Liver (tissue), 5 donors: ENCODE data around the gene SLC6A16. TPM values are rescaled to one million over a fixed set of nuclear protein-coding genes. Genes with fewer than 3 reads are reported as not detected.

Experiments
- polyA plus RNA-seq, 2 donors: library from polyadenylated mRNA; stranded (reverse) in 1 of 2; unstranded in 1 of 2; fragments of 200-250 nt in 1 of 2; fragments of >200 nt in 1 of 2; fragmentation: Nextera tagmentation in 1 of 2; extraction: Ambion mirVana in 1 of 2; gene quantifications; one replicate each; pipeline versions ENCODE4 v1.2.1 to v1.2.3, GENCODE V29; 2013 to 2015
- small RNA-seq: library from RNA; depleted of rRNA; stranded (forward); fragments of <200 nt; gene quantifications from one replicate; pipeline ENCODE3, GENCODE V24; 2014
- total RNA-seq, 2 donors: library from RNA; depleted of rRNA; stranded (reverse); fragments of >200 nt; gene quantifications; one replicate each; pipeline ENCODE4 v1.2.3, GENCODE V29; 2014
- donor health status: healthy.
- donor health status: healthy.
- donor health status: healthy.

SLC6A16 gene
- total and polyA plus RNA-seq, 4 donors = 0.19 to 2.7 (median 1.5) TPM

Small RNA genes lying within 50 kb of the gene (small RNA-seq; reads per million reads assigned to genes)
- not detected for gene MIR4324

Other genes starting within 250 kb of the SLC6A16 start
- 100 to 1,000 TPM; 118 to 166 TPM for gene SNRNP70, start 239.7 kb downstream of the SLC6A16 start, total RNA-seq
- 10 to 100 TPM; 34.2 to 71.6 TPM for gene SNRNP70, start 239.7 kb downstream of the SLC6A16 start, polyA plus RNA-seq
- 1 to 10 TPM; 2.2 to 3.8 TPM for gene LIN7B, start 210.8 kb downstream of the SLC6A16 start, total RNA-seq
- gene LIN7B, start 210.8 kb downstream of the SLC6A16 start, polyA plus RNA-seq = 1 to 10 TPM; 2.7 to 3.0 TPM
- 1 to 10 TPM in 1 of 2 donors, under 1 TPM in 1; 0.56 to 1.4 TPM for gene C19orf73, start 206.0 kb downstream of the SLC6A16 start, total RNA-seq
- gene C19orf73, start 206.0 kb downstream of the SLC6A16 start, polyA plus RNA-seq = 1 to 10 TPM; 1.9 to 2.1 TPM
- gene PPFIA3, start 205.6 kb downstream of the SLC6A16 start, total RNA-seq = 1 to 10 TPM; 1.5 to 2.1 TPM
- gene PPFIA3, start 205.6 kb downstream of the SLC6A16 start, polyA plus RNA-seq = 1 to 10 TPM; 2.6 to 4.6 TPM
- 1 to 10 TPM; 1.2 TPM for gene HRC, start 169.8 kb downstream of the SLC6A16 start, total RNA-seq
- under 1 TPM; 0.25 to 0.51 TPM for gene HRC, start 169.8 kb downstream of the SLC6A16 start, polyA plus RNA-seq
- gene TRPM4, start 167.4 kb downstream of the SLC6A16 start, total RNA-seq = 10 to 100 TPM in 1 of 2 donors, 1 to 10 TPM in 1; 8.1 to 11.0 TPM
- gene TRPM4, start 167.4 kb downstream of the SLC6A16 start, polyA plus RNA-seq = 10 to 100 TPM; 15.4 to 31.2 TPM
- 1 to 10 TPM; 2.9 to 9.6 TPM for gene CD37, start 10.2 kb upstream of the SLC6A16 start, total RNA-seq
- 1 to 10 TPM; 3.7 to 4.1 TPM for gene CD37, start 10.2 kb upstream of the SLC6A16 start, polyA plus RNA-seq
- 1 to 10 TPM; 3.3 to 8.1 TPM for gene TEAD2, start 37.2 kb upstream of the SLC6A16 start, total RNA-seq
- gene TEAD2, start 37.2 kb upstream of the SLC6A16 start, polyA plus RNA-seq = 1 to 10 TPM; 3.6 to 5.2 TPM
- gene DKKL1, start 38.7 kb upstream of the SLC6A16 start, total RNA-seq = under 1 TPM in 1 of 2 donors, not detected in 1; 0.14 TPM
- gene DKKL1, start 38.7 kb upstream of the SLC6A16 start, polyA plus RNA-seq = under 1 TPM in 1 of 2 donors, not detected in 1; 0.16 TPM
- gene KASH5, start 63.1 kb upstream of the SLC6A16 start, total RNA-seq = not detected
- not detected for gene KASH5, start 63.1 kb upstream of the SLC6A16 start, polyA plus RNA-seq
- not detected for gene PTH2, start 98.2 kb upstream of the SLC6A16 start, total RNA-seq
- not detected for gene PTH2, start 98.2 kb upstream of the SLC6A16 start, polyA plus RNA-seq
- not detected for gene GFY, start 100.2 kb upstream of the SLC6A16 start, total RNA-seq
- gene GFY, start 100.2 kb upstream of the SLC6A16 start, polyA plus RNA-seq = not detected
- gene SLC17A7, start 116.3 kb upstream of the SLC6A16 start, total RNA-seq = under 1 TPM in 1 of 2 donors, not detected in 1; 0.08 TPM
- under 1 TPM in 1 of 2 donors, not detected in 1; 0.06 TPM for gene SLC17A7, start 116.3 kb upstream of the SLC6A16 start, polyA plus RNA-seq
- 10 to 100 TPM; 48.6 to 59.4 TPM for gene PIH1D1, start 126.6 kb upstream of the SLC6A16 start, total RNA-seq
- 10 to 100 TPM; 41.4 to 45.8 TPM for gene PIH1D1, start 126.6 kb upstream of the SLC6A16 start, polyA plus RNA-seq
- gene ALDH16A1, start 128.0 kb upstream of the SLC6A16 start, total RNA-seq = 10 to 100 TPM; 21.3 to 35.8 TPM
- gene ALDH16A1, start 128.0 kb upstream of the SLC6A16 start, polyA plus RNA-seq = 10 to 100 TPM in 1 of 2 donors, 1 to 10 TPM in 1; 5.2 to 21.8 TPM
- 1 to 10 TPM in 1 of 2 donors, under 1 TPM in 1; 0.65 to 1.8 TPM for gene FLT3LG, start 149.0 kb upstream of the SLC6A16 start, total RNA-seq
- gene FLT3LG, start 149.0 kb upstream of the SLC6A16 start, polyA plus RNA-seq = 1 to 10 TPM; 2.5 to 4.3 TPM
- 1,000 to 10,000 TPM in 1 of 2 donors, 100 to 1,000 TPM in 1; 444 to 1,553 TPM for gene RPL13A, start 162.4 kb upstream of the SLC6A16 start, total RNA-seq
- gene RPL13A, start 162.4 kb upstream of the SLC6A16 start, polyA plus RNA-seq = 1,000 to 10,000 TPM in 1 of 2 donors, 100 to 1,000 TPM in 1; 472 to 1,021 TPM
- 1,000 to 10,000 TPM in 1 of 2 donors, 100 to 1,000 TPM in 1; 985 to 1,212 TPM for gene RPS11, start 171.2 kb upstream of the SLC6A16 start, total RNA-seq
- gene RPS11, start 171.2 kb upstream of the SLC6A16 start, polyA plus RNA-seq = 1,000 to 10,000 TPM in 1 of 2 donors, 100 to 1,000 TPM in 1; 514 to 1,329 TPM
- 100 to 1,000 TPM; 123 to 146 TPM for gene FCGRT, start 187.5 kb upstream of the SLC6A16 start, total RNA-seq
- gene FCGRT, start 187.5 kb upstream of the SLC6A16 start, polyA plus RNA-seq = 100 to 1,000 TPM; 237 TPM
- 1 to 10 TPM; 4.9 to 9.8 TPM for gene RCN3, start 202.8 kb upstream of the SLC6A16 start, total RNA-seq
- gene RCN3, start 202.8 kb upstream of the SLC6A16 start, polyA plus RNA-seq = 1 to 10 TPM; 5.8 to 8.2 TPM